ENCODE results near the gene FAM110A. TPM values are rescaled to one million over a fixed set of nuclear protein-coding genes. Genes with fewer than 3 reads are reported as not detected.
"Not testable (repeated sequence)": the region's sequence is repeated elsewhere in the genome, so short reads cannot be mapped to it uniquely, and the experiment has no call there.

The FAM110A gene
- total RNA-seq, 1 experiment from 2014 or later, result 11.7 TPM

GRCh38 chr20:825710-826421 is 7.6 kb upstream of the FAM110A start:
- no peaks in the 10 kb centered on the region for H3K4me1 ChIP-seq (ENCODE audit: insufficient read depth, low read length, poor library complexity, severe bottlenecking)
- no peaks in the 10 kb centered on the region for H3K27me3 ChIP-seq (replicated peaks; ENCODE audit: insufficient read depth, low read depth, low read length, poor library complexity)
- ChIA-PET CTCF (no interaction called here), POLR2A (ENCODE audit: low non-redundant PET) (no interaction called here)
- no peak overlapping the region for H3K4me3 ChIP-seq (ENCODE audit: low read depth, low read length, poor library complexity, severe bottlenecking)
- DNase-seq (ENCODE audit: low spot score), result no peak
- intact Hi-C loops (cut with micrococcal nuclease; ENCODE audit: unreplicated experiment), result no loop called here
- no peaks in the 10 kb centered on the region for H3K9me3 ChIP-seq (ENCODE audit: low read depth, low read length, poor library complexity, severe bottlenecking)
- BruUV-seq (replicated peaks), result no TSS peak
- TF ChIP-seq EZH2 (IDR thresholded peaks at IDR 0.05; ENCODE audit: borderline replicate concordance, low read depth, low read length, poor library complexity, severe bottlenecking), result no peak
- TF ChIP-seq, protein P1, sequence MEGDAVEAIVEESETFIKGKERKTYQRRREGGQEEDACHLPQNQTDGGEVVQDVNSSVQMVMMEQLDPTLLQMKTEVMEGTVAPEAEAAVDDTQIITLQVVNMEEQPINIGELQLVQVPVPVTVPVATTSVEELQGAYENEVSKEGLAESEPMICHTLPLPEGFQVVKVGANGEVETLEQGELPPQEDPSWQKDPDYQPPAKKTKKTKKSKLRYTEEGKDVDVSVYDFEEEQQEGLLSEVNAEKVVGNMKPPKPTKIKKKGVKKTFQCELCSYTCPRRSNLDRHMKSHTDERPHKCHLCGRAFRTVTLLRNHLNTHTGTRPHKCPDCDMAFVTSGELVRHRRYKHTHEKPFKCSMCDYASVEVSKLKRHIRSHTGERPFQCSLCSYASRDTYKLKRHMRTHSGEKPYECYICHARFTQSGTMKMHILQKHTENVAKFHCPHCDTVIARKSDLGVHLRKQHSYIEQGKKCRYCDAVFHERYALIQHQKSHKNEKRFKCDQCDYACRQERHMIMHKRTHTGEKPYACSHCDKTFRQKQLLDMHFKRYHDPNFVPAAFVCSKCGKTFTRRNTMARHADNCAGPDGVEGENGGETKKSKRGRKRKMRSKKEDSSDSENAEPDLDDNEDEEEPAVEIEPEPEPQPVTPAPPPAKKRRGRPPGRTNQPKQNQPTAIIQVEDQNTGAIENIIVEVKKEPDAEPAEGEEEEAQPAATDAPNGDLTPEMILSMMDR (conservative IDR thresholded peaks at IDR 0.05; ENCODE audit: low read depth, low read length), result no peak
- H3K27ac ChIP-seq (ENCODE audit: low read depth, low read length, poor library complexity, severe bottlenecking), result no peak overlapping the region
- no peaks in the 10 kb centered on the region for H3K36me3 ChIP-seq (ENCODE audit: insufficient read depth, low read length, poor library complexity, severe bottlenecking)

GRCh38 chr20:826695-827323 is 6.7 kb upstream of the FAM110A start:
- DNase-seq (ENCODE audit: low spot score), result no peak
- no peaks in the 10 kb centered on the region for H3K36me3 ChIP-seq (ENCODE audit: insufficient read depth, low read length, poor library complexity, severe bottlenecking)
- TF ChIP-seq EZH2 (IDR thresholded peaks at IDR 0.05; ENCODE audit: borderline replicate concordance, low read depth, low read length, poor library complexity, severe bottlenecking), result no peak
- TF ChIP-seq, protein P1 (conservative IDR thresholded peaks at IDR 0.05; ENCODE audit: low read depth, low read length), result no peak
- CTCF ChIA-PET, result no interaction called here
- no peak overlapping the region for H3K4me3 ChIP-seq (ENCODE audit: low read depth, low read length, poor library complexity, severe bottlenecking)
- no TSS peak for BruUV-seq (replicated peaks)
- H3K27ac ChIP-seq (ENCODE audit: low read depth, low read length, poor library complexity, severe bottlenecking), result no peak overlapping the region
- no peaks in the 10 kb centered on the region for H3K9me3 ChIP-seq (ENCODE audit: low read depth, low read length, poor library complexity, severe bottlenecking)
- no peaks in the 10 kb centered on the region for H3K4me1 ChIP-seq (ENCODE audit: insufficient read depth, low read length, poor library complexity, severe bottlenecking)
- intact Hi-C loops (cut with micrococcal nuclease; ENCODE audit: unreplicated experiment), result no loop called here
- H3K27me3 ChIP-seq (replicated peaks; ENCODE audit: insufficient read depth, low read depth, low read length, poor library complexity), result no peaks in the 10 kb centered on the region
- POLR2A ChIA-PET (ENCODE audit: low non-redundant PET), result no interaction called here

GRCh38 chr20:827981-828380 is 5.5 kb upstream of the FAM110A start:
- H3K27ac ChIP-seq (ENCODE audit: low read depth, low read length, poor library complexity, severe bottlenecking); H3K4me1 ChIP-seq (ENCODE audit: insufficient read depth, low read length, poor library complexity, severe bottlenecking); BruUV-seq (replicated peaks); CTCF ChIA-PET; H3K4me3 ChIP-seq (ENCODE audit: low read depth, low read length, poor library complexity, severe bottlenecking); POLR2A ChIA-PET (ENCODE audit: low non-redundant PET); H3K36me3 ChIP-seq (ENCODE audit: insufficient read depth, low read length, poor library complexity, severe bottlenecking); H3K9me3 ChIP-seq (ENCODE audit: low read depth, low read length, poor library complexity, severe bottlenecking); DNase-seq (ENCODE audit: low spot score); H3K27me3 ChIP-seq (replicated peaks; ENCODE audit: insufficient read depth, low read depth, low read length, poor library complexity); intact Hi-C loops (cut with micrococcal nuclease; ENCODE audit: unreplicated experiment): not testable (repeated sequence)

- no peak overlapping the region for H3K27ac ChIP-seq (ENCODE audit: low read depth, low read length, poor library complexity, severe bottlenecking)
Measured at GRCh38 chr20:828987-829386, 4.5 kb upstream of the FAM110A start.

More at GRCh38 chr20:828987-829386, 4.5 kb upstream of the FAM110A start:
- Histone ChIP-seq H3K4me3 (ENCODE audit: low read depth, low read length, poor library complexity, severe bottlenecking) (no peak overlapping the region), H3K27me3 (replicated peaks; ENCODE audit: insufficient read depth, low read depth, low read length, poor library complexity) (no peaks in the 10 kb centered on the region), H3K36me3 (ENCODE audit: insufficient read depth, low read length, poor library complexity, severe bottlenecking) (no peaks in the 10 kb centered on the region), H3K4me1 (ENCODE audit: insufficient read depth, low read length, poor library complexity, severe bottlenecking) (peaks cover 6% of the 10 kb centered on the region), H3K9me3 (ENCODE audit: low read depth, low read length, poor library complexity, severe bottlenecking) (no peaks in the 10 kb centered on the region)
- TF ChIP-seq EZH2 (IDR thresholded peaks at IDR 0.05; ENCODE audit: borderline replicate concordance, low read depth, low read length, poor library complexity, severe bottlenecking), result no peak
- TF ChIP-seq, protein P1 (conservative IDR thresholded peaks at IDR 0.05; ENCODE audit: low read depth, low read length), result no peak
- no peak for DNase-seq (ENCODE audit: low spot score)
- CTCF ChIA-PET, result no interaction called here
- POLR2A ChIA-PET (ENCODE audit: low non-redundant PET), result no interaction called here
- intact Hi-C loops (cut with micrococcal nuclease; ENCODE audit: unreplicated experiment), result no loop called here
- no TSS peak for BruUV-seq (replicated peaks)

Measured in A673 (cell line).